GM12891 (cell line): ENCODE results near the gene IFITM5.
"Not testable (repeated sequence)": the region's sequence is repeated elsewhere in the genome, so short reads cannot be mapped to it uniquely, and the experiment has no call there.

Experiments used
- DNase-seq: peaks from one replicate; pipeline ENCODE4 v3.0.0; 2011; ENCODE audit warnings: low spot score; ENCODE audit not compliant: insufficient read length
- FAIRE-seq: peaks from 2 replicates; lab custom pipeline; 2011; peaks lifted over from hg19 to GRCh38; lab: Jason Lieb, UNC
- PAX5 ChIP-seq: IDR thresholded peaks from 2 replicates; pipeline ENCODE4 v1.6.1; 2011; ENCODE audit warnings: low read length, moderate library complexity, mild to moderate bottlenecking; ENCODE audit not compliant: insufficient read depth, severe bottlenecking
- POLR2A ChIP-seq: IDR thresholded peaks from 2 replicates; pipeline ENCODE4 v1.6.1; 2011; ENCODE audit warnings: low read depth, low read length, control low read depth
- POLR2AphosphoS5 ChIP-seq: IDR thresholded peaks from 2 replicates; pipeline ENCODE4 v1.6.1; 2011; ENCODE audit warnings: low read depth, low read length, control low read depth
- POU2F2 ChIP-seq: IDR thresholded peaks from 2 replicates; pipeline ENCODE4 v1.6.1; 2011; ENCODE audit warnings: low read depth, mild to moderate bottlenecking, control low read depth, low read length, moderate library complexity
- SPI1 ChIP-seq: IDR thresholded peaks from 2 replicates; pipeline ENCODE4 v1.6.1; 2011; ENCODE audit warnings: low read depth, low read length, control low read depth
- TAF1 ChIP-seq: IDR thresholded peaks from 2 replicates; pipeline ENCODE4 v1.6.1; 2011; ENCODE audit warnings: low read depth, low read length, control low read depth

IFITM5 gene

DNA sequence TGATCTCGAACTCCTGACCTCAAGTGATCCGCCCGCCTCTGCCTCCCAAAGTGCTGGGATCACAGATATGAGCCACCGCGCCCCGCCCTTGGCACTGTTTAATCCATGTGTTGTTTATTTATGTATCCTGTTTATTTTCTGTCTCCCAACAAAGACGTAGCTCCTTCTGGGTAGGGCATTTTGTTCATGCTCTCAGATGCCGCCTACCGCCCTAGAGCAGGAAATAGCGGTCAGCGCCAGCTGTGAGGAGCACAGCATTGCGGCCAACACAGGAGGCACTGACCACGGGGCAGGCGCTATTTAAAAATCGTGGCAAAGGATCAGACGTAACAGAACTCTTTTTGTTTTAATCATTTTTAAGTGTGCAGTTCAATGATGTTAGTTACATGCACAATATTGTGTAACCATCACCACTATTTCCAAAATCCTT lies 30.6 kb downstream of the IFITM5 start:
- DNase-seq, FAIRE-seq: not testable (repeated sequence)
- TF ChIP-seq POLR2AphosphoS5: 0 out of 2 replicates have a peak, but pooled peaks have one; percentile 13

DNA sequence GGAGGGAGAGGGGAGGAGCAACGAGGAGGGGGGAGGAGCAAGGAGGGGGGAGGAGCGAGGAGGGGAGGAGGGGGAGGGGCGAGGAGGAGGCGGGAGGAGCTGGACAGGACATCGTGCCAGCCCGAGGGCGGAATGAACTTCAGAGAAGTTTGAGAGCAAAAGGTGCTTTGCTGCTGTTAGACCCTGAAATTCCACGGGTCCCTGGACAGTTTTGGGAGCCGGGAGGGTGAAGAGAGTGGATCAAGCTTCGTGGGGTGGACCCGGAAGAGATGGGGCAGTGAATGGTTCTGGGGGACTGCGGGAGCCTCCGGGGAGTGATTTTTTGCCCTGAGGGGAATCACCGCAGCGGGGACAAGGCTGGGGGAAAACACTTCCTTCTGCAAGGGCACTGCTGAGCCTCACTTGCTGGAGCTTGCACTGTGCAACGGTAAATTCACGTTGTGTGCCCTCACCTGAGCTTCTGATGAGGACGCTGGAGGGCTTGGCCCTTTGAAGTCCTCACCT lies 31.8 kb downstream of the IFITM5 start:
- no peak for FAIRE-seq
- no peak for DNase-seq
- TF ChIP-seq SPI1: no peak
- peak; percentile 68; the same call in 1 of the 2 replicates for TF ChIP-seq POLR2AphosphoS5
- TF ChIP-seq TAF1: 0 out of 2 replicates have a peak, but pooled peaks have one; percentile 39
- TF ChIP-seq POU2F2: 0 out of 2 replicates have a peak, but pooled peaks have one; percentile 6
- peak; percentile 81 for TF ChIP-seq POLR2A
- no peak for TF ChIP-seq PAX5

DNA sequence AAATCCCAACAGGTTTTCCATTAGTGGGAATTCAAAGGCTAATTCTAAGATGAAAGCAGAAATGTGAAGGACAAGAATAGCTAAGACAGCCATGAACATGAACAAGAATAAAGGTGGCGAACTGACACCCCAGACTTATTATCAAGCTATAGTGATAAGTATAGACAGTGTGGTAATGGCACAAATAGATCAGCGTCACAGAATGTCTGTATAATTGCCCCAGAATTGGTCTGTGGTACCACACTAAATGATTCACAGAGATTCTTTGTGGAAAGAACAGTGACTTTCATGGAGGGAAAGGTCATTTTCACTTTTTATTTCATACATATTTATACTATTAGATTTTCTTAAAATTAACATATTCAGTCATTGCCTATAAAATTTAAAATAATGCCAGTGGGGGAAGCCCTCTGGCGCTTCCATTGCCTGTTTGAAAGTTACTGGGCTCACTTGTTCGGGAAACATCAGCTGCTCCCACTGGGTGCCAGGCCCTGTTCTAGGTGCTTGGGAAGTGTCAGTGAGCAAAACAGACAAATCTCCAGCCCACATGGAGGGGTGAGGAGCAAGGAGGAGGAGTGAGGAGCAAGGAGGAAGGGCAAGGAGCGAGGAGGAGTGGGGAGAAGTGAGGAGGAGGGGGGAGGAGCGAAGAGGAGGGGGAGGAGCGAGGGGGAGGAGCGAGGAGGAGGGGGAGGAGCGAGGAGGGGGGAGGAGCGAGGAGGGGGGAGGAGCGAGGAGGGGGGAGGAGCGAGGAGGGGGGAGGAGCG lies 32.5 kb downstream of the IFITM5 start:
- TF ChIP-seq PAX5: no peak
- no peak for TF ChIP-seq POU2F2
- no peak for TF ChIP-seq TAF1
- no peak for TF ChIP-seq SPI1
- DNase-seq: no peak
- FAIRE-seq: peak; percentile 68

DNA sequence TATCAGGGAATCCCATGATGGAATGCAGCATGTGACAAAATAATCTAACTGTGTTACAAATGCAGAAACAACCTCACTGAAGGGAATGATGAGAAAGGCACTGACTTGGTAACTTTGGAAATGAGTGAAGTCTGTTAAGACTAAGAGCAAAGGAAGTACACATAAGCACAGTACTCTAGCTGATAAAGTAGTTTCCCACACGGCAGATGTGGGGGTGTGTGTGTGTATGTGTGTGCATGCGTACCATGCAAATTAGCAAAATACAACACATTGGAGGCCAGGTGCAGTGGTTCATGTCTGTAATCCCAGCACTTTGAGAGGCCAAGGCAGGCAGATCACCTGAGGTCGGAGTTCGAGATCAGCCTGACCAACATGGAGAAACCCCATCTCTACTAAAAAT lies 37.7 kb downstream of the IFITM5 start:
- TF ChIP-seq TAF1 (no peak), POU2F2 (peak; percentile 70; the same call in 1 of the 2 replicates), SPI1 (no peak), POLR2AphosphoS5 (no peak)
- DNase-seq: no peak
- FAIRE-seq: peak; percentile 74

DNA sequence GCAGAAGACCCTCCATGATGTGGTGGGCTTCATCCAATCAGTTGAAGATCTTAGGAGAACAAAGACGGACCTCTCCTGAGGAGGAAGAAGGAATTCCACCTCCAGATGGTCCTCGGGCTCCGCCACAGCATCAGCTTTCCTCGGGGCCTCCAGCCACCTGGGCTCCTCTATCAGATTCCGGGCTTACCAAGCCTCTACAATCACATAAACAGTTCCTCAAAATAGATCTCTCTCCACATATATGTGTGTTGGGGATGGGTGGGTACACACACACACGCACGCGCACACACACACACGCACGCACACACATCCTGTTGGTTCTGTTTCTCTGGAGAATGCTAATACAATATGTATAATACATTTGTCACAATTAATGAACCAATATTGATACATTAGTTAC lies 39.9 kb downstream of the IFITM5 start:
- TF ChIP-seq PAX5: no peak
- no peak for TF ChIP-seq POLR2AphosphoS5
- no peak for TF ChIP-seq TAF1
- TF ChIP-seq SPI1: no peak
- TF ChIP-seq POU2F2: no peak
- no peak for TF ChIP-seq POLR2A
- DNase-seq (no peak), FAIRE-seq (no peak)

DNA sequence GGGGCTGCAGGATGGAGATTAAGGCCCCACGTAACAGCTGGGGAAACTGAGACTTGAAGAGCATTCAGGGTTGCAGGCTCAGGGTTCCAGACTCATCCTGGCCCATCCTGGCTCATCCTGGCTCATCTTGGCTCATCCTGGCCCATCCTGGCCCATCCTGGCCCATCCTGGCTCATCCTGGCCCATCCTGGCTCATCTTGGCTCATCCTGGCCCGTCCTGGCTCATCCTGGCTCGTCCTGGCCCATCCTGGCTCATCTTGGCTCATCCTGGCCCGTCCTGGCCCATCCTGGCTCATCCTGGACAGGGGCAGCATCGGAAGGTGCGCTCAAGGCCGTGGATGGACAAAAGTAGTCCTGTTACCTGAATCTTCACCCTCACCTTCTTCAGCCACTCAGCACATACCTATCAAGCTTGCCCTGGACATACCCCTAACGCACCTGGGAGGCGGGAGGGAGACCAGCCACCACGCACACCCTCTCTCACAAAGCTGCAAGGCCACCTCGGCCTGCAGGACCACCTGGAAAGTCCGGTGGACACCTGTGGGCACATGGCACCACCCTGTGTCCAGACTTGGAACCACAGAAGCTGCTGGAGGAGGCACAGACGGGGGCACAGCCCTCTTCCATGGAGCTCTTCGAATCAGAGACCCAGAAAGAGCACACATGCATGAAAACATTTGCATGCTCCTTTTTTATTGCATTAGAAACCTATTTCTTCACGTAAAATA lies 41.4 kb downstream of the IFITM5 start:
- no peak for DNase-seq
- no peak for TF ChIP-seq POLR2AphosphoS5
- no peak for TF ChIP-seq POU2F2
- TF ChIP-seq POLR2A: no peak
- TF ChIP-seq TAF1: no peak
- no peak for TF ChIP-seq PAX5
- no peak for TF ChIP-seq SPI1
- peak; percentile 85 for FAIRE-seq

DNA sequence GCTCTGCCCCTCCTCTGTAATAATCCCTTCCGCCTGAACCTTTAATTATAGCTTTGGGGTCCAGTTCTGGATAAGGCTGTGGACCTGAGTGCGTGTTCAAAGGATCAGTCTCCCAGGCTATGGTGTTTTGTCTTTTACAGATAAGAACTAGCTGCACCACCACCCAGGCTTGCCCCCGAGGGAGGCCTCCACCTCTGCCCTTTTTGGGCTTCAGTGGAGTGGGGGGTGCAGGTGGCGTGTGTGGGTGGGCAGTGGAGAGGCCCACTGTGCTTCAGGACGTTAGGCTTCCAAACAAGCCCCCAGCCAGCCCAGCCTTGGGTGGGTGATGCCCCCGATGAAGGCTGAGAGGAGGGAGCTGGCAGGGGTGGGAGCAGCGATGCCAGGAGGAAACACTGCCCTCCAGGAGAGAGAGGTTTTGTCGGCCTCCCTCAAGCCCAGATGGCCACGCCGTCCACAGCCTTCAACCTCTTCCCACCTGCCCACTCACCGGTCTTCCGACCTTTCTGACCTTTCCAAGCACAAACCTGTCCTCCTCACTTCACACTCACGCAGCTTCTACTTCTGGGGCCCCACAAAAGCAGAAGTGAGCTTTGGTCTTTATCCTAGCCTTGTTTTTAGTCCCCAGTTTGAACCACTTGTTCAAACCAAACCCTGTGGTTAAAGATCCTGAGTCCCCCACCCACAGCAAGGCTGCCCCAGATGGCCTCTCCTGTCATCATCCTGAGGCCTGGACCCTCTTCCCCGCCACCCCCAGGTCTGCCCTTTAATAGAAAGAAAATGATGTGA lies 42.2 kb downstream of the IFITM5 start:
- TF ChIP-seq POLR2A (no peak), POU2F2 (no peak), PAX5 (no peak), TAF1 (no peak), SPI1 (peak; percentile 98)
- FAIRE-seq: peak; percentile 88
- DNase-seq: no peak

DNA sequence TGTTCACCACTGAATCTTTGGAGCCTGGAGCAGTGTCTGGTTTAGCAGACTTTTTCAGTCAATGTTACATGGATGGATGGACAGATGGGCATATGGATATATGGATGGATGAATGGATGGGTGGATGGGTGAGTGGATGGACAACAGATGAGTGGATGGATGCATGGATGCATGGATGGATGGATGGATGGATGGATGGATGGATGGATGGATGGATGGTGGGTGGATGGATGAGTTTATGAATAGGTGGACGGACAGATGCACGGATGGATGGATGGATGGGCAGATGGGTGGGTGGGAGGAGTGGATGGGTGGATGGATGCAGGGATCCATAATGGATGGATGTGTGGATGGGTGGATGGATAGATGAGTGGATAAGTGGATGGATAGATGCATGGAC lies 43.5 kb downstream of the IFITM5 start:
- DNase-seq: no peak
- FAIRE-seq: peak; percentile 31
- no peak for TF ChIP-seq PAX5
- TF ChIP-seq POU2F2: no peak
- no peak for TF ChIP-seq SPI1
- TF ChIP-seq POLR2AphosphoS5: no peak
- TF ChIP-seq TAF1: no peak
- TF ChIP-seq POLR2A: no peak

DNA sequence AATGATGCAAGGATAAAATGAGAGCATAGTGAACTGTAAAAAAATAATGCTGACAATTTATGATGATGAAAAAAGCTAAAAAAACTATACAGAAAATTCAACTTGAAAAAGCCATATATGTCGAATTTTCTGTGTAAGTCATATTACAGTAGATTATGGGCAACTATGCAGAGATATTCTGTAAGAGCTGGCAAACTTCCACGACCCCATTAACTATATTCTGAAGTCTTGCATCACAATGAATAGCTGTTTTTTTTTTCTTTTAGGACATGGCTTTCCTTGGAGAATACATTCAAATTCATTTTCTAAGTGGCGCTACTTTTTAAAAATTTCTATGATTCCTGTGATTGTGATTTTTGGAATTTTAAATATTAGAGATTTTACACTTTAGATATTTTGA lies 44.1 kb downstream of the IFITM5 start:
- no peak for FAIRE-seq
- TF ChIP-seq TAF1: no peak
- no peak for TF ChIP-seq POLR2A
- no peak for TF ChIP-seq SPI1
- DNase-seq: no peak

DNA sequence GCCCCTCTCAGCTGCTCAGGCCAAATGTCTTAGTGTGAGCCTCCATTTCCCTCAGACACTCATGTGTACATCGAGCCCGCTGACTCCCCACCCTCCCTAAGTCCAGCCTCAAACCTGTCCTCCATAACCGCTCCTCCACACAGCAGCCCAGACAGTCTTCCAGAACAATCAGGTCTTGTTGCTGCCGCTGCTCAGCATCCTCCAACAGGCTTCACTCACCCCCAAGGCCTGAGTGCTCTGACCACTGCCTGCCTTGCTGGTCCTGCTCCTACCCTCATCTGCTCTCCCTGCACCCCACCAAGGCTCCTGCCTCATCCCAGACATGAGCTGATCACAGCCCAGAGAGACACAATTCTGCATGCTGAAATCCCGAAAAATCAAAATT lies 45.4 kb downstream of the IFITM5 start:
- TF ChIP-seq PAX5 (no peak), POLR2AphosphoS5 (no peak; the same call in 1 of the 2 replicates), POLR2A (no peak), SPI1 (no peak), TAF1 (no peak), POU2F2 (no peak)
- FAIRE-seq: no peak
- DNase-seq: no peak

DNA sequence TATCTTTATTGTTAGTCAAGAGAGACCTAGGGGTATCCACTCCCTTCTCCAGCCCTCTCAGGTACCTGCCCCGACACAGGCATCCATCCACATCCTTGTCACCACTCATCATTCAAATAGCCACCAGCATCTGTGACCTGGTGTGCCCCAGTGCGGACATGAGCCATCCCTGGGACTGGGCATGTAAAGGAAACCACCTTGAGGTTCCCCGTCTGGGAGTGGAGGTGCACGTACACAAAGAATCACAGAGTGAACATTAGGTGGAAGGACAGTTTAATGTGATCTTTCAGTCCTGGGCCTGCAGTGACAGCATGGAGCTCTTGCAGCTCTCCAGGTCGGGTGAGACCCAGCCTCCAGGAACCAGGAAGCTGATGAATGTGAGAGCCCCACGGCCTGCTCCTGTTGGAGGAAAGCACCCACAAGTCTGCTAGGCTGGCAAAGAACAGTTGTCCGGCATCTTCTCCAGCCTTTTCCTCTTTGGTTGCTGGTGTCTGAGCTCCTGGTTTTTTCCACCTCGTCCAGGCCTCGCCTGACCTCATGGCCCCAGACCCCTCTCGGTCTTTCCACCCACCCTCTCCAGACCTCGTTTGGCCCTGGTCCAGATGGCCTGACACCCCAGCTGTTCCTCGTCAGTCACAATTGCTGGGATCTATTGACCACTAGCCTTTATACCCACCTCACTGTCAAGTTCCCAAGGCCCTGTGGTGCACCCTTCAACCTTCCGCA lies 46.0 kb downstream of the IFITM5 start:
- DNase-seq (no peak), FAIRE-seq (no peak)
- TF ChIP-seq POLR2AphosphoS5: peak; percentile 22; the same call in 1 of the 2 replicates
- TF ChIP-seq POLR2A: no peak
- no peak for TF ChIP-seq PAX5
